ENCODE results near the gene CNTN6. TPM values are rescaled to one million over a fixed set of nuclear protein-coding genes. Genes with fewer than 3 reads are reported as not detected.

CNTN6 gene
- polyA plus RNA-seq, 1 donor (not counting 4 experiments of a cell fraction or from before 2014, with no cell fraction given) = not detected

- no peak overlapping the region for H2AFZ ChIP-seq (ENCODE audit: control insufficient read depth, low read length)
- dilution Hi-C loops (cut with MboI; ENCODE audit: extremely low pct_ligation_motif_present, low sequenced_read_pairs) = no loop called here
- no peak for FAIRE-seq
Observed at GRCh38 chr3:1092061-1092460, 763 bp upstream of the CNTN6 start.

GRCh38 chr3:1093217-1093616 lies 393 bp downstream of the CNTN6 start:
- FAIRE-seq = no peak

More at GRCh38 chr3:1092061-1092460, 763 bp upstream of the CNTN6 start:
- Histone ChIP-seq H3K36me3 (ENCODE audit: control insufficient read depth in 2 of 2, extremely low read depth in 1 of 2, insufficient read depth in 2 of 2, low read length in 2 of 2) (no peaks in the 10 kb centered on the region), H3K4me3 (ENCODE audit: control insufficient read depth in 2 of 3, extremely low read depth in 1 of 3, insufficient read depth in 2 of 3, low read depth in 1 of 3, low read length in 3 of 3) (no peak overlapping the region), H3K79me2 (ENCODE audit: control insufficient read depth, insufficient read depth, low read length) (no peaks in the 10 kb centered on the region), H3K27ac (ENCODE audit: control insufficient read depth, insufficient read depth, low read length) (no peak overlapping the region), H3K9me3 (ENCODE audit: control insufficient read depth, low read depth, low read length) (no peaks in the 10 kb centered on the region), H3K9me1 (ENCODE audit: control insufficient read depth, extremely low read depth, insufficient read depth, low read length) (no peaks in the 10 kb centered on the region), H3K4me1 (ENCODE audit: control insufficient read depth, extremely low read depth, insufficient read depth, low read length) (no peaks in the 10 kb centered on the region), H4K20me1 (ENCODE audit: control insufficient read depth, extremely low read depth, insufficient read depth, low read length) (no peaks in the 10 kb centered on the region), H3K27me3 (ENCODE audit: control insufficient read depth, extremely low read depth, insufficient read depth, low read length) (no peaks in the 10 kb centered on the region), H3K4me2 (ENCODE audit: control insufficient read depth, extremely low read depth, insufficient read depth, low read depth, low read length) (no peak overlapping the region), H3K9ac (ENCODE audit: control insufficient read depth, extremely low read depth, insufficient read depth, low read length) (no peak overlapping the region)
- TF ChIP-seq EZH2 (IDR thresholded peaks at IDR 0.05; ENCODE audit: low read length) = no peak
- TF ChIP-seq, protein P1, sequence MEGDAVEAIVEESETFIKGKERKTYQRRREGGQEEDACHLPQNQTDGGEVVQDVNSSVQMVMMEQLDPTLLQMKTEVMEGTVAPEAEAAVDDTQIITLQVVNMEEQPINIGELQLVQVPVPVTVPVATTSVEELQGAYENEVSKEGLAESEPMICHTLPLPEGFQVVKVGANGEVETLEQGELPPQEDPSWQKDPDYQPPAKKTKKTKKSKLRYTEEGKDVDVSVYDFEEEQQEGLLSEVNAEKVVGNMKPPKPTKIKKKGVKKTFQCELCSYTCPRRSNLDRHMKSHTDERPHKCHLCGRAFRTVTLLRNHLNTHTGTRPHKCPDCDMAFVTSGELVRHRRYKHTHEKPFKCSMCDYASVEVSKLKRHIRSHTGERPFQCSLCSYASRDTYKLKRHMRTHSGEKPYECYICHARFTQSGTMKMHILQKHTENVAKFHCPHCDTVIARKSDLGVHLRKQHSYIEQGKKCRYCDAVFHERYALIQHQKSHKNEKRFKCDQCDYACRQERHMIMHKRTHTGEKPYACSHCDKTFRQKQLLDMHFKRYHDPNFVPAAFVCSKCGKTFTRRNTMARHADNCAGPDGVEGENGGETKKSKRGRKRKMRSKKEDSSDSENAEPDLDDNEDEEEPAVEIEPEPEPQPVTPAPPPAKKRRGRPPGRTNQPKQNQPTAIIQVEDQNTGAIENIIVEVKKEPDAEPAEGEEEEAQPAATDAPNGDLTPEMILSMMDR (optimal IDR thresholded peaks at IDR 0.05 in 1 of 3, IDR thresholded peaks at IDR 0.05 in 1 of 3, conservative IDR thresholded peaks at IDR 0.05 in 1 of 3; ENCODE audit: extremely low read depth in 1 of 3, insufficient read depth in 2 of 3, low read length in 3 of 3) = no peak
- DNase-seq (ENCODE audit: low read depth, low spot score) = no peak

More at GRCh38 chr3:1093217-1093616, 393 bp downstream of the CNTN6 start:
- Histone ChIP-seq H3K36me3 (ENCODE audit: control insufficient read depth in 2 of 2, extremely low read depth in 1 of 2, insufficient read depth in 2 of 2, low read length in 2 of 2) (no peaks in the 10 kb centered on the region), H2AFZ (ENCODE audit: control insufficient read depth, low read length) (no peak overlapping the region), H3K4me3 (ENCODE audit: control insufficient read depth in 2 of 3, extremely low read depth in 1 of 3, insufficient read depth in 2 of 3, low read depth in 1 of 3, low read length in 3 of 3) (no peak overlapping the region), H3K4me2 (ENCODE audit: control insufficient read depth, extremely low read depth, insufficient read depth, low read depth, low read length) (no peak overlapping the region), H3K9me1 (ENCODE audit: control insufficient read depth, extremely low read depth, insufficient read depth, low read length) (no peaks in the 10 kb centered on the region), H4K20me1 (ENCODE audit: control insufficient read depth, extremely low read depth, insufficient read depth, low read length) (no peaks in the 10 kb centered on the region), H3K9me3 (ENCODE audit: control insufficient read depth, low read depth, low read length) (no peaks in the 10 kb centered on the region), H3K27ac (ENCODE audit: control insufficient read depth, insufficient read depth, low read length) (no peak overlapping the region), H3K79me2 (ENCODE audit: control insufficient read depth, insufficient read depth, low read length) (no peaks in the 10 kb centered on the region), H3K27me3 (ENCODE audit: control insufficient read depth, extremely low read depth, insufficient read depth, low read length) (no peaks in the 10 kb centered on the region), H3K9ac (ENCODE audit: control insufficient read depth, extremely low read depth, insufficient read depth, low read length) (no peak overlapping the region), H3K4me1 (ENCODE audit: control insufficient read depth, extremely low read depth, insufficient read depth, low read length) (no peaks in the 10 kb centered on the region)
- dilution Hi-C loops (cut with MboI; ENCODE audit: extremely low pct_ligation_motif_present, low sequenced_read_pairs) = no loop called here
- DNase-seq (ENCODE audit: low read depth, low spot score) = no peak
- no peak for TF ChIP-seq EZH2 (IDR thresholded peaks at IDR 0.05; ENCODE audit: low read length)
- TF ChIP-seq, protein P1 (optimal IDR thresholded peaks at IDR 0.05 in 1 of 3, IDR thresholded peaks at IDR 0.05 in 1 of 3, conservative IDR thresholded peaks at IDR 0.05 in 1 of 3; ENCODE audit: extremely low read depth in 1 of 3, insufficient read depth in 2 of 3, low read length in 3 of 3) = no peak

Measured in keratinocyte (primary cell).